Stimulated activated CD8-positive, alpha-beta memory T cell treated with anti-CD3 and anti-CD28 coated beads, Interleukin-12 subunit alpha, Interleukin-12 subunit beta, amount 100 ng/mL, for 4 hours (primary cell): ENCODE data around the gene TFAP2B.

ENCODE experiments used
- DNase-seq: peaks from one replicate; pipeline ENCODE4 v3.0.0-alpha.2; 2020; ENCODE audit warnings: low read depth

TFAP2B gene

GRCh38 chr6:50848989-50849795 is 30.5 kb downstream of the TFAP2B start:
- DNase-seq = no peak

DNA sequence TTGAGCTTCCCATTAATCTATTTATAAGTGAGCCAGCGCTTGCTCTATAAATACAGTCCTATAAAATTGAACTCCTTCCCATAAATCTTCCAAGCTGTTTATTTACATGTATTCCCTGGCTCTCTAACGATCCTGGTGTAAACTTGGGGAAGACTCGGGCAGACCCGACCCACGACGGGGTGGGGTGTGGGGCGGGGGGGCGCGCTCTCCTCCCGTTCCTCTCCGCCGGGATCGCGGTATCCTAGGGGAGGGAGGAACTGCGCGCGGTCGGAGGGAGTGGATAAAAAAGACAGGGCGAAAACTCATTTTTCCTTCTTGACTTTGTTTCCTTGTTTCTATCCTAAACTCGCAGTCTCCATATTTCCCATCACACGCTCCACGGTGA is 31.1 kb downstream of the TFAP2B start:
- DNase-seq = no peak

- no peak for DNase-seq
Measured at GRCh38 chr6:50850223-50851048, 31.8 kb downstream of the TFAP2B start.

DNA sequence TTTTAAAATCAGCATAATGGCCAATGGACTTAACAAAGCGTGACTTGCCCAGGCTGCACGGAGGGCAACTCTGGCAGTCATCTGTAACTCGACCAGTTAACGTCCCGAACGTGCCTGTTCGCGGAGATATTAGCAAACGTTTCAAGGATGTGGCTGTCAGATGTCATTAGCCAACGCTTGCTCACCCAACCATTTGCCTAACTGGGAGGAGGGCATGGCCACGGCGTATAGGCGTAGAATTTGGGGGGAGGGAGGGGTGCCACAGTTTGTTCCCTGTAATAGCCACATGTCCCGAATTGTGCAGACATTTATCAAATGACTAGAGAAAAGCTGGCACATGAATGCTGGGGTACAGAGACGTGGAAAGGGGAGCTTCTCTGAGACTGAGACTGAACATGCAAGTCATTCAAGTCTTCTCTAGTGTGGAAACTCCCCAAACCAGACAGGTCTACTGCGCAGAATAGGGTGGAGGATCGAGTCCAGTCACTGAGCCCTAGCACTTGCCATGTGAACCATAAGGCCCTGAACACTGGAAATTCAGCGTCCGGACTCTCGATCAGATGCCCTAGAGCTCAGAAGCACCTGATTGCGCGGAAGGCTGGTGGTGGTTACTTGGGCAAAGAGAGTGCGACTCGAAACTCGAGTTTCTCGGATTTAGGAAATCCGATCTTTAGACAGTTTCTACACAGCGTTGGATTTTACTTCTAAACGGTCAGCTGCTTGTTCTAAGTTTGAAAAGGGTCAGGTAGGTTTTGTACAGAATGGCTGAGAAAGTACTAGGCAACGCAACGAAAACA is 32.6 kb downstream of the TFAP2B start:
- DNase-seq = no peak

DNA sequence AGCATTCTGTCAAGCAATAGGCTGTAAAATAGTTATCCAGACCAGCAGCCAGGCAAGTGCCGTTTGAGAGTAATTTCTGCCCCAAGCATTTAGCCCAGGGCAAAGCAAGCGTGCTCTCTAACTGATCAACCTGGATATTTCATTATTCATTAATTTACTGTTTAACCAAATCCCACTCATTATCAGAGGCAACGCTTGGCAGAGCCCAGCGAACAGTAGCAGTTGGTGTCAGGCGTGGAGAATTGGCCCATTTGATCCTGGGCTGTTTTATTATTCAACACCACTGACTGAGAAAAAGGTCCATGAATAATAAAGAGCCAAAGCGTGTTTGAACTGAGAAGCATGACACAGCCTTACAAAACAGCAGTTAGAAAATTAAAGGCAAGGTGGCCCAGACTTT is 35.3 kb downstream of the TFAP2B start:
- no peak for DNase-seq

DNA sequence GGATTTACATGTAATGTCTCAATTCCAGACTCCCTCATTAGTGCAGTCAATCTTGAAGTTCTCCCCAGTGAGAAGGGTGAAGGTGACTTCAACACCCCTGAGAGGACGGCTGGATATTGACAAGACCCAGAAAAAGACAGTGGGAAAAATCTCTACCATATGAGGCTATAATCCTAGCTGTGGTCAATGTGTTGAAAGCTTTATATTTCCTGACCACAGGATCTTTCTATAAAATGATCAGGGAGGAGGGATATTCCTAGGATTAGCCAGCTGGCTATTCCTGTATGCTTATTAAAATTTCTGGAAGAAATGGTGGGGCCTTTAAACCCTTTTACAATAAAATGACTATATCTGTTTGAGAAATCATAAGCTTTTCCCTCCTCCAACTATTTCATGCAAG is 43.0 kb downstream of the TFAP2B start:
- DNase-seq = no peak

DNA sequence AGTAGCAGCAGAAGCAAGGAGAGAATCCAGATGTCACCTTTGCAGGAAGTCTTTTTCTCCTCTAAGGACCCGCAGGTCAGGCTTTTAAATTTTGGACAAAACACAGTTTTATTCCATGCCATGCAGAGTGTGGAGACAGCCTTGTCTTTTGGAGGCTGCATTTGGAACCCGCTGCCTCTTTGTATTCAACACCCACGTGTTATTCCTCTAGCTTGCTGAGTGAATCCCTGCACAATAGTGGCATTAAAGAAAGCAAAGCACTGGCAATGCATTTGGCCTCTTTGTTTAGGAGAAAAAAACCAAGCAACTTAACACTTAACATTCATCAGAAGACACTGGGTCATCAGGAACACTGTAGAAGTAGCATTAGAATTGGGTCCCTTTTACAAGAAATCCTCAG is 43.5 kb downstream of the TFAP2B start:
- no peak for DNase-seq

GRCh38 chr6:50864601-50865000 is 45.9 kb downstream of the TFAP2B start:
- no peak for DNase-seq

DNA sequence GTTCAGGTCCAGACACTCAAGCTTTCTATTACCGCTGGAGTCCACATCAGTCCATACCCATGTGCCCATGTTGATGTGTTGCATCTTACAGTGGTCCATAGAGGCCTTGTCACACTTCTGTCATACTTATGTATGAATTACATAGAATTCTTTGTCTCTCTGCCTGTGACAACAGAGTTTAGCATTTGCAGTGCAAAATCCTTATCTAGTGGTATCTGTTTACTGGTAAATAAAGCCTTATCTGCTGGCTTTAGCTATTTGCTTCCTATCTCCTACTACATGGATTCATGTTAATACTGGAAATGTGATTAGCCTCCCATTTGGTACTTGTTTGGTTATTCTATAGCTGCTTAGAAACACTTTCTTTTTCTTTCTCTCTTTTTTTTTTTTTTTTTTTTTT is 49.8 kb downstream of the TFAP2B start:
- no peak for DNase-seq

GRCh38 chr6:50873167-50873566 is 54.5 kb downstream of the TFAP2B start:
- no peak for DNase-seq

GRCh38 chr6:50884364-50884763 is 65.7 kb downstream of the TFAP2B start:
- no peak for DNase-seq

DNA sequence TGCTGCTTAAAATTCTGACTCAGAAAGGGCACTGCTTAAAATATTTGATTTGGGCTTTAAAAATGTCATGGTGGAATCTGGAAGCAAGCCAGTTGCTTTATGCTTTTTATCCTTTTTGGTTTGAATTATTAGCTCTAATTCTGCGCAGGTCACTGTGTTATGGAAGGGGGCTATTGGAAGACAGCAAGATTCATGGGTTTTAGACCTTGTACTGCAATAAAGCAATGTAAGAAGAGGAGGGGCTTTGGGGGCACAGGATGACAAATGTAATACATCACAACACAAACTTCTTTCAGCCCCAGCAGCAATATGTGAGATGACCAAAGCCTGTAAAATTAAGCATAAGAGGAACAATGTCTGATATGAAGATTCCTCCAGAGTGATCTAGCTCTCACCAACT is 68.4 kb downstream of the TFAP2B start:
- no peak for DNase-seq

GRCh38 chr6:50889497-50889896 is 70.8 kb downstream of the TFAP2B start:
- no peak for DNase-seq

- DNase-seq = no peak
Measured at GRCh38 chr6:50889935-50890334, 71.3 kb downstream of the TFAP2B start.

GRCh38 chr6:50890579-50890978 is 71.9 kb downstream of the TFAP2B start:
- DNase-seq = no peak

GRCh38 chr6:50891290-50891689 is 72.6 kb downstream of the TFAP2B start:
- no peak for DNase-seq
